ENCODE results near the gene ZNF747.
"Not testable (repeated sequence)": the region's sequence is repeated elsewhere in the genome, so short reads cannot be mapped to it uniquely, and the experiment has no call there.

Gene ZNF747

DNA sequence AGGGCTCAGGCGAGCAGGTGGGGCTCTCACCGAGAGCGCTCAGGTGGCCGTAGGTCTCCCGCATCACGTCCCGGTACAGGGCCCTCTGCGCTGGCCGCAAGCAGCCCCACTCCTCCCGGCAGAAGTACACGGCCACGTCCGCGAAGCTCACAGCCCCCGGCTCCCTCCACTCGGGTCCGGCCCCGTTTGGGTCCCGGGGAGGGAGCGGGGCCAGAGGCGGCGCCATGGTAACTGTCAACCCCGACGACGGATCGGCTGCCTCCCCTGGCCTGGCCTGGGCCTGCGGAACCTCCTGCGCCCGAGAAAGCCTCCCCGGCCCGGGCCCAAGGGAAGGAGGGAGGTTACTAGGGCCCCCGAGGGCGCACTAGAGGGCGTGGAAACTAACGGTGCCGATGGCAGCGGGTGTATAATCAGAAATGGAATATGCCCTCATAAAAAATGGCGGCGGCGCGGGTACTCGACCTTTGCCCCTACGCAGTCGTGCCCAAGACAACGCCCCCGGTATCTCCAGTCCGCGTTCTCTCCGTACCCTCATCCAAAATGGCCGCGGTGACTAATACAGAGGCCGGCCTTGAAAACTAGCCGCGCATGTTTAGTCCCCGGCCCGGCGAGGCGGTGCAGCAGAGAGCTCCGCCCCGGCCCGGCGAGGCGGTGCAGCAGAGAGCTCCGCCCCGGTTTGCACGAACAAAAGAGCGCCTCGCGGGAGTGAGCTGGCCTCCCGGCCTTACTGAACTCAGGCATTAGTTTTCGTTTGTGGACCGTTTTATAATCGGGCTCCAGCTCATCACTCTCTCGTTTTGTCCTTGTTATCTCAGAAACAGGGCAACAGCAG lies 23.5 kb upstream of the ZNF747 start, which contains the start of gene ZNF764:
ZNF764 (minus strand) TSS at position 418 of the 832 bp plus-strand sequence; CDS start at position 226, 192 bp downstream.
- peak; percentile 93 to 96 for DNase-seq (ENCODE audit: low read depth in 2 of 2)

DNA sequence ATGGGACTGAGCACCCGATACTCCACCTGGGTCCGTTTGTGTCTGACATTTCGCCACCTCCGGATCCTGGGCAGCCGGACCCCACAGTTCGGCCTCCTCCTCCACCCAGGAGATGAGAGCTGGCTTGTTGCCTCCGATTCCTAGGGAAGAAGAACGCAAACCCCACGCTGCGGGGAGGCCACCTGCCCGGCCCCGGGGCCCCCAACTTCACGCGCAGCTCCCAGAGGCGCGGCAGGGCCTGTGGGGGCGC lies 23.0 kb upstream of the ZNF747 start:
- DNase-seq (ENCODE audit: low read depth in 2 of 2): no peak

DNA sequence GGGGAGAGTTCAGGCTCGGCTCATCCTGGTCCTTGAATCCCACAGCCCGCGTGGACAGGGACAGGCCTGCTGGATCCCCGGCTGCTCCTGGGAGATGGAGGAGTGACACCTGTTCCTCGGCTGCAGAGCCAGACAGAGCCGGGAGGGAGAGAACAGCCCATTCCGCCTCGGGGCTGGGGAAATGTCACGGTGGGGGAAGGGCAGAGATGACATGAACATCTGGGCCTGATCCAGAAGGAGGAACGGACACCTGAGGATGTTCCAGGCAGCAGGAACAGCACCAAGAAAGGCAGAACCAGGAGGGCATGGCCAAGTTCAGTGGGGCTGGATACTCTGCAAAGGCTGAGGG lies 21.4 kb upstream of the ZNF747 start:
- DNase-seq (ENCODE audit: low read depth in 2 of 2): no peak

DNA sequence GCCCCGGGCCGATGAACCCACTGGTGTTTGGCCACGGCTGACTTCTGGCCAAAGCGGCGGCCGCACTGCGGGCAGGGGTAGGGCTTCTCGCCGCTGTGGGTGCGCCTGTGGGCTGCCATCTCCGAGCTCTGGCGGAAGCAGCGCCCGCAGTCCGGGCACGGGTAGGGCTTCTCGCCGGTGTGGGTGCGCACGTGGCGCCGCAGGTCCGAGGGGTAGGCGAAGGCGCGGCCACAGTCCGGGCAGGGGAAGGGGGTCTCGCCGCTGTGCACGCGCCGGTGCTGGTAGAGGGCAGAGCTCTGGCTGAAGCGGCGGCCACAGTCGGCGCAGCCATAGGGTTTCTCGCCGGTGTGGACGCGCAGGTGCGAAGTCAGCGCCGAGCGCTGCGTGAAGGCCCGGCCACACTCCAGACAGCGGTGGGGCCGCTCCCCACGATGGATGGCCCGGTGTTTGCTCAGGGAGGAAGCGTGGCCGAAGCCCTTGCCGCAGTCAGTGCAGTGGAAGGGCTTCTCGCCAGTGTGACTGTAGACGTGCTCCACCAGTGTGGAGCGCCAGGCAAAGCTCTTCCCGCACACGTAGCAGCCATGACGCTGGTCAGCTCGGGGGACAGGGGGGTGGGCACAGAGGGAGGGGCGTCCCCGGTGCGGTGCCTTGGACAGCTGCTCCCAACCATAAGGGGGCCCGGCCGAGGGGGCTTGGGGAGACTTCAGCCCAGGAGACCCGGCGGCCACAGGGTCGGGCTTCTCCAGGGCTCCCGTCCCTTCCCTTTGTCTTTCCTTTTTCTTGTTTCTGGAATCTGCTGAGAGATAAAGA lies 20.9 kb upstream of the ZNF747 start:
- no peak for DNase-seq (ENCODE audit: low read depth in 2 of 2)

DNA sequence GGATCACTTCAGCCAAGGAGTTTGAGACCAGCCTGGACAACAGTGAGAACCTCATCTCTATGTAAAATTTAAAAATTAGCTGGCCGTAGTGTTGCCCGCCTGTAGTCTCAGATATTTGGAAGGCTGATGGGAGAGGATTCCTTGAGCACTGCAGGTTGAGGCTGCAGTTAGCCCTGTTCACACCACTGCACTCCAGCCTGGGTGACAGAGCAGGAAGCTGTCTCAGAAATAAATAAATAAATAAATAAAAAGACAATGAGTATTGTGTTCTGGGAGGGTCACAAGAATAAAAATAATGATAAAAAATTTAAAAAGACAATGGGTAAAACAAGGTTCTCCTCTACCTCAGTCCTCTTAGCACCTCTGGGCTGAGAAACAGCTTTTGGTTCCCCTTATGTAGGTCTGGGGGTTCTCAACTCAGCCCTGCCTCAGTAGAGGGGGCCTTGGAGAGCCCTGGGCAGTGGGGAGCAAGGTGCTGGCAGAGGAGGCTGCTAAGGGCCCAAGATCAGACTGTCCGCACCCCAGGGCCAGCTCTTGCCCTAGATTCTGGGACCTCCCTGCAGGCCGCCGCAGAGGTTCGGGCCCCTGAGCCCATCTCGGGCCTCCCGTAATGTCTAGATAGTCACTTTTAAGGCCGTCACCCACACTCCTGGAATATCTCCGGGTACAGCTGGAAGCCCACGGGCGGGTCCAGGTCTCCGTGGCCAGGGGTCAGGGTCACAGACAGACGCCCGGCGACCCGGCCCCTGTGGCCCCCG lies 20.1 kb upstream of the ZNF747 start:
- no peak for DNase-seq (ENCODE audit: low read depth in 2 of 2)

DNA sequence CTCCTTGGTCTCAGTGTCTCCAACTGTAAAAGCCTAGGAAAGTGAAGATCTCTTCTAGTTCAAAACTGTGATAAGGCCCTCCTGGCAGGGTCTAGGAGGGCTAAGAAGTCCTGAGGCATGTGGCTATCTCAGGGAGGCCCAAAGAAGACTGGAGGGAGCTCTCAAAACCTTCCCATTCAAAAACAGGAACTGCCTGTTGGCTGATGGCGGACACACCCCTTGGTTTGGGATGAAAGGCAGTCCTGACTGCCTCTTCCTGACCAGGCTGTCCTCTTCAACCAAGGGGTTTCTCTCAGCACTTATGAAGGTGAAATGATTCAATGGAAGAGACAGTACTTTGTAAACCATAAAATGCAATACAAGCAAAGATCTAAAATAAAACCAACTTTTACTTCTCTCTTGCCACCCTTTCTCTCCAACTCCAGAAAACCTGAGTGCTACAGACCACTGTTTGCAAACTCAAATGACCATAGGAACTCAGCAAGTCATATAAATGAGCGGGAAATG lies 18.8 kb upstream of the ZNF747 start:
- DNase-seq (ENCODE audit: low read depth in 2 of 2): no peak

DNA sequence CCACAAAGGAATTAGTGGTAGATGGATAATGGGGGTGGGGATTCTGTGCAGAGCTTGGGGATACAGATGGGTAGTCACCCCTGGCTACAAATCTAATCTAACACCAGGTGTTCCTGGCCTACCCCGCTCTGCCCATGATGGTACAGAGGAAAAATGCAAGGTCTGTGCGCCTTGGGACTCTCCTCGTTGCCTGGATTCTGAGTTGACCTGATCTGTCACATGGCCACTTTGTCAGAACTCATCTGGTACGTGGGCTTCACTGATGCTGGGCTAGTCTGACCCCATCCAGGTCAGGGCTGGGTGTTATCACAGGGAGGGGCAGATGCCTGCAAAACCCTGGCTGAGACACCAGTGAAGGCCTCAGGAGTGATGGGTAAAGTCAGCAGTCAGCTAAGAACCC lies 18.3 kb upstream of the ZNF747 start:
- DNase-seq (ENCODE audit: low read depth in 2 of 2): no peak

DNA sequence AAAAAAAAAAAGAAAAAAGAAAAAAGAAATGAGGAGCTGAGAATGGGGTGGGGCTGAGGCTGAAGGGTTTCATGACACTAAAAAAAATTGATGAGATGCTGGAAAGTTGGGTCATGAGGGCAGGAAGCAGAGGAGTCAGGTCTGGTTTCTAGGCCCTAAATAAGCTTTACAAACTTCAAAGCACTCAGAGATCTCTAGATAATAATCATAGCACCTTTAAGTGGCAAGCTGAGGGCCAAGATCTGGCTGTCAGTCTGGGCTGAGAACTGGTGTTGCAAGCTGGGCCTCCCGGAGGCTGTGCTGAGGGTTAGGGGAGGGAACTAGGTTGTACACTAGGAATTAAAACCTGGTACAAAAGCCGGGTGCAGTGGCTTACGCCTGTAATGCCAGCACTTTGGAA lies 17.1 kb upstream of the ZNF747 start:
- DNase-seq (ENCODE audit: low read depth in 2 of 2): peak; percentile 46 to 49

DNA sequence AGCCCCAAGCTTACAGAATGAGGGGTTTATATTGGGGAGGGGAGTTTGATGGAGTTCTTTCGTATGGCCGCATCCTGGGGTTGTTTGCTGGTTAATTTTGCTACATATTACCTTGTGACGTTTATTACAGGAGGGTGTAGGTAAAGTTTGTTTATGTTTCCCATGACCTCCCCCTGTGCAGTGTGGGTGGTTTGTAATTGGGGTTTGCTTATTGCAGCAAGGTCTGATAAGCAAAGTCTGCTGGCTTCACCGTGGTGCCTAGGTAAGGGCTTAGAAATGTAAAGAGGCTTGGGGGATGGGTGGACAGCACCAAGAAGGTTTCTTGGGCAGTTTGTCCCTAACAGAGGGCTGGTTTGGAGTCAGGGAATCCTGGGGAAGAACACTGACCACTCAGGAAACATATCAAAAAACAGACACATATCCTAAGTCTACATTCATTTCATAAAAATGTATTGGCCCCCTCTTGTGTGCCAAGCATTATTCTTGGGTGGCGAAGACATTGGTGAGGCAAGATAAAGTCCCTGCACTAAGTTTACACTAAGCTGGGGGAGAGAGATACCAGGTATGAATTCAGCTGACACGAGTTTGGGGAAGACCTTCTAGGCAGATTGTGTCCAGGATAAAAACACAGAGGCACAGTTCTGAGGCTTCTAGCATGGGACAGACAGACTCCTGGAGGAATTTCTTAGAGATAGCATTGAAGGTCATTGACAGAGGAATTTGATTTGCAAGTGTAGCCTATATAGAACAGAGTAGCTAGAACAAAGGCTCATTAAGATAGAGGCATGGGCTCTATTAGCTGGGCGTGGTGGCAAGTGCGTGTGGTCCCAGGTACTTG lies 14.0 kb upstream of the ZNF747 start:
- DNase-seq (ENCODE audit: low read depth in 2 of 2): no peak

DNA sequence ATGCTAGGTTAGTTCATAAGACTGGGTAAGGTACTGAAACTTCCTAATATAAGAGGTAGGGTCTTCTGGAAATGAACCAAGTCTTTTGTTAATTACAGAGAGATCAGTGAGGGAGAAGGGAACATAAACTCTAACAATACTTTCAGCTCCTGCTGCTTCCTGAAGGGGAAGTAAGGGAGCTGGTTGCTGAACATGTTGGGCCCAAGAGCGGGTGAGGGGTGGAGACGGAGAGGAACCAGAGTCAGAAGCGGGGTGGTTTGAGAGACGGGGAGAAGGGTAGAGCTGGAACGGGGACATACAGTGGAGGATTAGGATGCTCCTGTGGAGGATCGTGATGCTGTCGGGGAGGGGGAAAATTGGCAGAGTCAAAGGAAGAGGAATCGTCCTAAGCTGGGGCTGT lies 11.5 kb upstream of the ZNF747 start:
- no peak for DNase-seq (ENCODE audit: low read depth in 2 of 2)

DNA sequence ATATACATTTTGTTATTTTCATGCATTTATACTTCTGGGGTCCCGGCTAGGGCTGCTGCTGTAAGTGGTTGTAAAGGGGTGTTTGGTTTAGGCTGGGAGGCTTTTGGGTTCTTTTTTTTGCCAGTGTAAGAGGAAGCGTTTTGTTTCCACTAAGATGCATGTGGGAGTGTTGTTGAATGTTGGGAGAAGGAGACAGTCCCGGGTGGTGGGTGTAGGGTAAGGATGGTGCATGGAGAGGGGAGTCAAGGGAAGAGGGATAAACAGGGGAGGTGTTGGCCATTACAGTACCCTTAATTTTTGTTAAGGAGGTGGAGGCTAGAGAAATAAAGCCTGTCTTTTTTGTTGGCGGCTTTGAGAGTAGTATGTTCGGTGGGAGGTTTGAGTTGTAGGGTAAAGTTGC lies 8.4 kb upstream of the ZNF747 start:
- no peak for DNase-seq (ENCODE audit: low read depth in 2 of 2)

DNA sequence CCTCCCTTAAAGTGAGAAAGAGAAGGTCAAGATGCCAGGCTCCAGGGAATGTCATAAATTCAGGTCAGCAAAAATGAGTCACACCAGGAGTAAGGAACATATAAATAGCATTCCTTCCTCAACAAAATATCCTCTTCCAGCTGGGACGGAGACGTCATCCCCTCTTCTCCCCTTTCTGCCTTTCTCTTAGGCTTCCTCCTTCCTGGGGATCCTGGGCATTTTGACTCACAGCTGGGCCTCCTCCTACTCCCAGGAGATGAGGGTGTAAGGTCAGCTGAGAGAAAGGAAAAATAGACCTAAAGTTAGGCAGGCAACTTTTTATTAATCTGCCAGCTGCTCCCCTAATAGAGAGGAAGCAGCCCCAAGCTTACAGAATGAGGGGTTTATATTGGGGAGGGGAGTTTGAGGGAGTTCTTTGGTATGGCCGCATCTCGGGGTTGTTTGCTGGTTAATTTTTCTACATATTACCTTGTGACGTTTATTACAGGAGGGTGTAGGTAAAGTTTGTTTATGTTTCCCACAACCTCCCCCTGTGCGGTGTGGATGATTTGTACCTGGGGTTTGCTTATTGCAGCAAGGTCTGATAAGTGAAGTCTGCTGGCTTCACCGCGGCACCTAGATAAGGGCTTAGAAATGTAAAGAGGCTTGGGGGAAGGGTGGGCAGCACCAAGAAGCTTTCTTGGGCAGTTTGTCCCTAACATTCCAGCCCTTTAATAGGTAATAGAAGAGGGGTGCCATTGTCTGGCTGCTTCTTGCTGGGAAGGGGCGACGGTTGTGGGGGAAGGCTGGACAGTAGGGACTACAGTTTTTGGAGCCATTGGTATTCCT lies 7.1 kb upstream of the ZNF747 start:
- DNase-seq (ENCODE audit: low read depth in 2 of 2): no peak

DNA sequence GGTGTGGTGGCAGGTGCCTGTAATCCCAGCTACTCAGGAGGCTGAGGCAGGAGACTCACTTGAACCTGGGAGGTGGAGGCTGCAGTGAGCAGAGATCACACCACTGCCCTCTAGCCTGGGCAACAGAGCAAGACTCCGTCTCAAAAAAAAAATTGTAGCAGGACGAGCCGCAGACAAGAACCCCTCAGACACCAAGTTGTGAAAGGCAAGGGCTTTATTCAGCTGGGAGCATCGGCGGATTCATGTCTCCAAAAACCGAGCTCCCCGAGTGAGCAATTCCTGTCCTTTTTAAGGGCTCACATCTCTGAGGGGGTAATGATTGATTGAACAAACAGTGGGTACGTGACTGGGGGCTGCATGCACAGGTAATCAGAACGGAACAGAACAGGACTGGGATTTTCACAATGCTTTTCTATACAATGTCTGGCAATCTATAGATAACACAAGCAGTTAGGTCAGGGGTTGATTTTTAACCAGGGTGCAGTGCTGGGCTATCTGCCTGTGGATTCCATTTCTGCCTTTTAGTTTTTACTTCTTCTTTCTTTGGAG lies 6.3 kb upstream of the ZNF747 start:
- DNase-seq (ENCODE audit: low read depth in 2 of 2): not testable (repeated sequence)

DNA sequence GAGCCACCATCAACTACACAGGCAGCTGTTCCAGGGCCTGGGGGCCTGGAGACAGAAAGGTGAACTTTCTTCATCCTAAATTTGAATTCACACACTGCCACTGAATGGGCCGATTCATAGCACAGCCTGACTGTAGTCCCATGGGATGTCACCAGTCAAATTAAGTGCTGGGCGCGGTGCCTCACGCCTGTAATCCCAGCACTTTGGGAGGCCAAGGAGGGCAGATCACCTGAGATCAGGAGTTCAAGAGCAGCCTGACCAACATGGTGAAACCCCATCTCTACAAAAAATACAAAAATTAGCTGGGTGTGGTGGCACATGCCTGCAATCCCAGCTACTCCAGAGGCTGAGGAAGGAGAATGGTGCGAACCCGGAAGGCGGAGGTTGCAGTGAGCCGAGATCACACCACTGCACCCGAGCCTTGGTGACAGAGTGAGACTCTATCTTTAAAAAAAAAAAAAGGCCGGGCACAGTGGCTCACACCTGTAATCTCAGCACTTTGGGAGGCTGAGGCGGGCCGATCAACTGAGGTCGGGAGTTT lies 5.4 kb upstream of the ZNF747 start:
- DNase-seq (ENCODE audit: low read depth in 2 of 2): not testable (repeated sequence)

DNA sequence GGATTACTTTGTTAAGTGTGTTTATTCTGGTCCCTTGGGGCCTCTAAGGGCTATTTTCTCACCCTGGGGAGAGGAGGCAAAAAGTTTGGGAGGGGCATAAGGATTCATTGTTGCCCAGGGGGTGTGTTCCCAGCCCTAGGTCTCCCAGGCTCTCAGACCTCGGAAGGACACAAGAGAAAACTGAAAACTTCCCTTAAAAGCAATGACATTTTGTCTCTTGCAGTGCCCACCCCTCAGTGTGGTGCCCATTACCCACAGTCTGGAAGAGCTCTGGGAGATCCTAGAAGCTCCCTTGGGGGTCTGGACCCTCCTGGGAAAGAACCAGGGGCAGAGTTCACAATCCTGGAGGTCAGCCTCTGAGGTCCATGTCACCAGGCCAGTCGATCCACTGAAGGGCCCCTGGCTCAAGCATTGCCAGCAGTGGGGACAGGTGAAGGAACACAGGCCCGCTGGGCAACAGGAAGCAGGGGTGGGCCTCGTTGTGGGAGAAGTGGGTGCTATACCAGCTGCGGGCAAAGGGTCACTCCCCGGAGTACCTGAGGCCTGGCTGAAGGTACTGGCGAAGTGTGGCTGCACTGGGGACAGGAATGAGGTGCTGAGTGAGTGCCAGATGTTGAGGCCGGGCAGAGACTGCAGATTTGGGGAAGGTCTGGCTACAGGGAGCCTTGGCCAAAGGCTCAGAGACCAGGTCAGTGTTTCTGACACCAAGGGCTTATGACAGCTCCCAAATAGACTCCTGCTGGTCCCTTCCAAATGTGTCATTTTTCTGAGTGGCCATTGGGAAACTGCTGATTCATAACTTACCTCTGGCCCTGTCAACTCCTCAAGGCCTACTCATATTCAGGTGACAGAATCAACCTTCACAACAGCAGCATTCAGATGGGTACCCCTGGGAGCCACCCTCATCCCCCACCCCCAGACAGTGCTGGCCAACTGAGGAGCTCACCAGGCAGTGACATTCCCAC lies 4.6 kb upstream of the ZNF747 start:
- no peak for DNase-seq (ENCODE audit: low read depth in 2 of 2)

DNA sequence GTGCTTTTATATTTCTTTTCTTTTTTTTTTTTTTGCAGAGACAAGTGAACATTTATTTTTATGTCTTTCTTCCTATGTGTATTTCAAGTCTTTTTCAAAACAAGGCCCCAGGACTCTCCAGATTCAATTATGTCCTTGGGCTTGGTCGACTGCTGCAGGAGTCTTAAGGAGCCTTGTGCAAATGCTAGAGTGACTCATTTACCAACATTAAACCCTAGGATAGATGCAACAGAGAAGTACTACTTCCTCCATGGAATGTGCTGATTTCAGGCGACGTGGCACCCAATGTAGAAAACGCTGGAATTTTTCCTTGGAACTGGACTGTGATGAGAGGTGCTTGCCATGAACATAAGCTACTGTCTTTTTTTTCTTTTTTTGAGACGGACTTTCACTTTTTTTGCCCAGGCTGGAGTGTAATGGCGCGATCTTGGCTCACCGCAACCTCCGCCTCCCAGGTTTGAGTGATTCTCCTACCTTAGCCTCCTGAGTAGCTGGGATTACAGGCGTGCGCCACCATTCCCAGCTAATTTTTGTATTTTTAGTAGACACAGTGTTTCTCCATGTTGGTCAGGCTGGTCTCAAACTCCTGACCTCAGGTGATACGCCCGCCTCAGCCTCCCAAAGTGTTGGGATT lies 1.9 kb upstream of the ZNF747 start:
- not testable (repeated sequence) for DNase-seq (ENCODE audit: low read depth in 2 of 2)

DNA sequence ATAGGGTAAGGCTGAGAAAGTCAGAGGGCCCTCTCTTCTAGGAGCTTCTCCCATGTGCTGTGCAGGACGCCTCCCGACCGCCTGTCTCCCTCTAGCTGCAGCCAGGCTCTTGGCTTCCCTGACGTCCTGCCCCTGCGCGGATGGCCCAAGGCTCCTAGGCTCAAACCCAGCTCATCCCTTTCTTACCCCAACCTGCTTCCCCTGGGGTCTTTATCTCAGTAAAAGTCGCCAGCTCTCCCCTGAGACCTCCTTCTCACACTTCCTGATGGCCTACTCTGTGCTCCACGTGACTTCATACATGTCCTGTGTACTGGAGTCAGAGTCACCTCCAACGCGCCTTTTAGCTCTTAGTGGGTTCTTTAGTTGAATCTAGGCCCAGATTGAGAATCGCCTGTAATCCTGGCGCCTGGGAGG lies 1.1 kb upstream of the ZNF747 start:
- peak; percentile 53 to 58 for DNase-seq (ENCODE audit: low read depth in 2 of 2)

DNA sequence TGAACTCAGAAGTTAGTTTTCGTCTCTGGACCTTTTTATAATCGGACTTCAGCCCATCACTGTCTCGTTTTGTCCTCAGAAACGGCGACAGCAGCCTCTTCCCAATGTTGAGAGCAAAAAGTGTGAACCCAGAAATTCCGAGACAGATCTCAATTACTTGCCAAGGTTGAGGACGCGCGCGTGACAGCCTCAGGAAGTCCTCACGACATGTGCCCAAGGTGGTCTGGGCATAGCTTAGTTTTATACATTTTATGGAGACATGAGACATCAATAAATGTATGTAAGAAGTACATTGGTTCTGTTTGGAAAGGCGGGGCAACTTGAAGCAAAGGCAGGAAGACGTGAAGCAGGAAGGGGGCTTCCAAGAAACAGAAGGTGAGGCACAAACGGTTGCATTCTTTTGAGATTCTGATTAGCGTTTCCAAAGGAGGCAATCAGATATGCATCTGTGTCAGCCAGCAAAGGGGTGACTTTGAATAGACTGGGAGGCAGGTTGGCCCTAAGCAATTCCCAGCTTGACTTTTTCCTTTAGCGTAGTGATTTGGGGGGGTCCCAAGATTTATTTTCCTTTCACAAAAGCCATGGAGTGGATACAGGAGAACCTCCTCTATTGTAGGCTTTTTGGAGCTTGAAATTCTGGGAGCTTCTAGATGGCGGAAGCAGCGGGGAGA lies 583 bp upstream of the ZNF747 start:
- DNase-seq (ENCODE audit: low read depth in 2 of 2): peak in 1 of 2 donors; percentile 28
